Neural progenitor cell (in vitro differentiated cells): ENCODE data around the gene CTSD. TPM values are rescaled to one million over a fixed set of nuclear protein-coding genes. Genes with fewer than 3 reads are reported as not detected.

ENCODE experiments used
- DNase-seq: peaks from one replicate; pipeline ENCODE4 v3.0.0-alpha.2; 2016; ENCODE audit warnings: low spot score
- H2AFZ ChIP-seq: fragments of 200-600 bp; sonication (generic); replicated peaks from 2 replicates; pipeline ENCODE4 v1.6.1; 2016; ENCODE audit warnings: antibody characterized with exemption
- H3F3A ChIP-seq: fragments of 200-600 bp; sonication (generic); 2 replicates; pipeline ENCODE4 v1.6.1; 2016; ENCODE audit warnings: antibody characterized with exemption, low read depth
- H3K27ac ChIP-seq: fragments of 200-600 bp; sonication (generic); 2 replicates; pipeline ENCODE4 v1.5.1; 2016; ENCODE audit warnings: mild to moderate bottlenecking
- H3K27me3 ChIP-seq: fragments of 200-600 bp; sonication (generic); 2 replicates; pipeline ENCODE4 v1.6.1; 2016; ENCODE audit warnings: mild to moderate bottlenecking, moderate library complexity
- H3K36me3 ChIP-seq: fragments of 200-600 bp; sonication (generic); 2 replicates; pipeline ENCODE4 v1.5.1; 2016
- H3K4me1 ChIP-seq: fragments of 200-600 bp; sonication (generic); 2 replicates; pipeline ENCODE4 v1.6.1; 2016; ENCODE audit warnings: mixed run types
- H3K4me2 ChIP-seq: fragments of 200-600 bp; sonication (generic); 2 replicates; pipeline ENCODE4 v1.6.1; 2016
- H3K4me3 ChIP-seq: fragments of 200-600 bp; sonication (generic); 2 replicates; pipeline ENCODE4 v1.5.1; 2016
- H3K79me2 ChIP-seq: fragments of 200-600 bp; sonication (generic); 2 replicates; pipeline ENCODE4 v1.6.1; 2016; ENCODE audit warnings: low read depth
- H3K9ac ChIP-seq: fragments of 200-600 bp; sonication (generic); 2 replicates; pipeline ENCODE4 v1.6.1; 2016
- H3K9me3 ChIP-seq: fragments of 200-600 bp; sonication (generic); 2 replicates; pipeline ENCODE4 v1.5.1; 2016; ENCODE audit warnings: low read depth
- H4K20me1 ChIP-seq: fragments of 200-600 bp; sonication (generic); 2 replicates; pipeline ENCODE4 v1.6.1; 2016; ENCODE audit warnings: low read depth
- H3K27ac Mint-ChIP-seq: 3 replicates; pipeline ENCODE4 v1.8.0; 2021; ENCODE audit warnings: mixed read lengths
- H3K27me3 Mint-ChIP-seq: 2 replicates; pipeline ENCODE4 v1.8.0; 2022; ENCODE audit warnings: low read depth, mild to moderate bottlenecking, inconsistent platforms, moderate library complexity, mixed read lengths; ENCODE audit not compliant: insufficient read depth
- H3K36me3 Mint-ChIP-seq: 3 replicates; pipeline ENCODE4 v1.8.0; 2021; ENCODE audit warnings: mixed read lengths
- H3K4me1 Mint-ChIP-seq: 3 replicates; pipeline ENCODE4 v1.8.0; 2021; ENCODE audit warnings: mixed read lengths
- H3K4me3 Mint-ChIP-seq: 3 replicates; pipeline ENCODE4 v1.8.0; 2021; ENCODE audit warnings: mild to moderate bottlenecking, moderate library complexity, mixed read lengths
- H3K9me3 Mint-ChIP-seq: 3 replicates; pipeline ENCODE4 v1.8.0; 2020; ENCODE audit warnings: mixed read lengths
- CTCF ChIP-seq: fragments of 200-600 bp; sonication (generic); IDR thresholded peaks from 2 replicates; pipeline ENCODE4 v1.5.1; 2017; ENCODE audit warnings: antibody characterized with exemption, mild to moderate bottlenecking
- EZH2 ChIP-seq: fragments of 200-600 bp; sonication (generic); IDR thresholded peaks from 2 replicates; pipeline ENCODE4 v1.6.1; 2017; ENCODE audit warnings: antibody characterized with exemption, mild to moderate bottlenecking, moderate library complexity
- EZH2phosphoT487 ChIP-seq: fragments of 200-600 bp; sonication (generic); IDR thresholded peaks from 2 replicates; pipeline ENCODE4 v1.6.1; 2017; ENCODE audit warnings: antibody characterized with exemption
- total RNA-seq: library from RNA; depleted of rRNA; stranded (reverse); fragments of >200 nt; gene quantifications from 2 replicates; pipeline ENCODE4 v1.2.3, GENCODE V29; 2015; ENCODE audit warnings: low replicate concordance

The CTSD gene
- total RNA-seq, 1 donor from 2014 or later, result 38.2 TPM

- H3K4me3 Mint-ChIP-seq, result no peak overlapping the region
- no peak overlapping the region for H3K27ac Mint-ChIP-seq
- H3K4me3 ChIP-seq, result no peak overlapping the region
- H2AFZ ChIP-seq, result no peak overlapping the region
- H3K9me3 ChIP-seq, result no peaks in the 10 kb centered on the region
- no peak for TF ChIP-seq EZH2
- TF ChIP-seq EZH2phosphoT487, result no peak
- TF ChIP-seq CTCF, result no peak
- H3F3A ChIP-seq, result peaks cover 11% of the 10 kb centered on the region
- no peak overlapping the region for H3K27ac ChIP-seq
- no peaks in the 10 kb centered on the region for H3K36me3 ChIP-seq
- no peak for DNase-seq
- no peaks in the 10 kb centered on the region for H4K20me1 ChIP-seq
- H3K9ac ChIP-seq, result no peak overlapping the region
- H3K79me2 ChIP-seq, result no peaks in the 10 kb centered on the region
- peaks cover 70% of the 10 kb centered on the region for H3K27me3 ChIP-seq
- peaks cover 3% of the 10 kb centered on the region for H3K4me1 ChIP-seq
- H3K36me3 Mint-ChIP-seq, result no peaks in the 10 kb centered on the region
- H3K9me3 Mint-ChIP-seq, result peaks cover 14% of the 10 kb centered on the region
- no peak overlapping the region for H3K4me2 ChIP-seq
- H3K27me3 Mint-ChIP-seq, result peaks cover 25% of the 10 kb centered on the region
- H3K4me1 Mint-ChIP-seq, result peaks cover 13% of the 10 kb centered on the region
These were observed 30.6 kb downstream of the CTSD start for GRCh38 chr11:1733009-1733715.

GRCh38 chr11:1732418-1733008 is 31.2 kb downstream of the CTSD start:
- Histone ChIP-seq H3K27ac (no peak overlapping the region), H3K79me2 (no peaks in the 10 kb centered on the region), H3K4me3 (no peak overlapping the region), H4K20me1 (no peaks in the 10 kb centered on the region), H3F3A (peaks cover 11% of the 10 kb centered on the region), H3K9me3 (no peaks in the 10 kb centered on the region), H3K4me1 (peaks cover 3% of the 10 kb centered on the region), H3K36me3 (no peaks in the 10 kb centered on the region), H2AFZ (no peak overlapping the region), H3K4me2 (no peak overlapping the region), H3K27me3 (peaks cover 71% of the 10 kb centered on the region), H3K9ac (no peak overlapping the region)
- no peak for TF ChIP-seq CTCF
- TF ChIP-seq EZH2phosphoT487, result no peak
- TF ChIP-seq EZH2, result no peak
- Mint-ChIP-seq H3K4me1 (peaks cover 13% of the 10 kb centered on the region), H3K27ac (peak overlapping the region; percentile 4), H3K36me3 (no peaks in the 10 kb centered on the region), H3K9me3 (peaks cover 12% of the 10 kb centered on the region), H3K4me3 (no peak overlapping the region), H3K27me3 (peaks cover 25% of the 10 kb centered on the region)
- DNase-seq, result no peak

GRCh38 chr11:1731451-1732059 is 32.2 kb downstream of the CTSD start:
- no peaks in the 10 kb centered on the region for H3K9me3 ChIP-seq
- no peak overlapping the region for H3K4me2 ChIP-seq
- Mint-ChIP-seq H3K27me3 (peaks cover 27% of the 10 kb centered on the region), H3K27ac (peak overlapping the region; percentile 1), H3K36me3 (no peaks in the 10 kb centered on the region), H3K4me3 (peak overlapping the region; percentile 25), H3K9me3 (peaks cover 8% of the 10 kb centered on the region), H3K4me1 (peaks cover 13% of the 10 kb centered on the region)
- H2AFZ ChIP-seq, result no peak overlapping the region
- peaks cover 3% of the 10 kb centered on the region for H3K4me1 ChIP-seq
- H4K20me1 ChIP-seq, result no peaks in the 10 kb centered on the region
- H3K27ac ChIP-seq, result no peak overlapping the region
- H3K4me3 ChIP-seq, result no peak overlapping the region
- peaks cover 70% of the 10 kb centered on the region for H3K27me3 ChIP-seq
- no peaks in the 10 kb centered on the region for H3K36me3 ChIP-seq
- H3K79me2 ChIP-seq, result no peaks in the 10 kb centered on the region
- H3K9ac ChIP-seq, result no peak overlapping the region
- peaks cover 11% of the 10 kb centered on the region for H3F3A ChIP-seq
- no peak for DNase-seq
- TF ChIP-seq CTCF, result no peak
- no peak for TF ChIP-seq EZH2phosphoT487
- no peak for TF ChIP-seq EZH2
